SJCRH30 (cell line): ENCODE data around the gene IRS4. TPM values are rescaled to one million over a fixed set of nuclear protein-coding genes. Genes with fewer than 3 reads are reported as not detected.

ENCODE experiments used
- DNase-seq, 2 experiments: peaks; one replicate each; pipeline ENCODE4 v3.0.0-alpha.2; 2015 to 2020
- H3K27ac ChIP-seq: fragments of 250-450 bp; sonication (Bioruptor Pico); 2 replicates; pipeline ENCODE4 v1.5.1; 2020; ENCODE audit warnings: mild to moderate bottlenecking, moderate library complexity
- H3K27me3 ChIP-seq: fragments of 250-450 bp; sonication (Bioruptor Pico); 2 replicates; pipeline ENCODE4 v1.5.1; 2020; ENCODE audit warnings: mild to moderate bottlenecking, moderate library complexity
- H3K36me3 ChIP-seq: fragments of 250-450 bp; sonication (Bioruptor Pico); 2 replicates; pipeline ENCODE4 v1.5.1; 2020; ENCODE audit warnings: mild to moderate bottlenecking, moderate library complexity
- H3K4me1 ChIP-seq: fragments of 250-450 bp; sonication (Bioruptor Pico); 2 replicates; pipeline ENCODE4 v1.5.1; 2020; ENCODE audit warnings: mild to moderate bottlenecking, moderate library complexity
- H3K4me3 ChIP-seq: fragments of 250-450 bp; sonication (Bioruptor Pico); 2 replicates; pipeline ENCODE4 v1.5.1; 2020; ENCODE audit warnings: mild to moderate bottlenecking, moderate library complexity
- H3K9me3 ChIP-seq: fragments of 250-450 bp; sonication (Bioruptor Pico); replicated peaks from 2 replicates; pipeline ENCODE4 v1.5.1; 2020; ENCODE audit warnings: mild to moderate bottlenecking, moderate library complexity
- total RNA-seq: library from RNA; depleted of rRNA; stranded (reverse); fragments of >200 nt; shearing (Covaris generic); gene quantifications from 2 replicates; pipeline ENCODE4 v1.2.3, GENCODE V29; 2014

The IRS4 gene
- total RNA-seq, 1 experiment from 2014 or later: not detected

- Histone ChIP-seq H3K4me3 (no peak overlapping the region), H3K27me3 (no peaks in the 10 kb centered on the region), H3K36me3 (no peaks in the 10 kb centered on the region), H3K4me1 (no peaks in the 10 kb centered on the region), H3K9me3 (no peaks in the 10 kb centered on the region), H3K27ac (no peak overlapping the region)
- DNase-seq: no peak
Observed at GRCh38 chrX:108702530-108702929, 33.8 kb downstream of the IRS4 start.

DNA sequence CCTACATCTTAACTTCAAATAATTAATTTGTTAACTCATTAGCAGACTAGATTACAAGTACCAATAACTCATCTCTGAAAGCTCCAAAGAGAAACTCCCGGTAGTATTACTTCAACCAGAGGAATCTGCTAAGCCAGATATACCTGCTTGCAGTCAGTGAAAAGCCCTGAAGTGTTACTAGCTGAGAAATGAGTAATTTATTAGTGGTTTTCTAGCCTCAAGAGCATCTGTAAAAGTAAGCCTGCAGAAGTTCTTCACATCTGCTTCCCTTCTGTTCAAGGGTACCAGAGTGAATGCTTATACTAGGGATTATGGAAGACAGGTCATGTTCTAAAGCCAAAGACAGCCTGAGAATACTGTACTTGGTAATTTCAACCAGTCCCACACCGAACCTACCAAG, 34.7 kb downstream of the IRS4 start:
- Histone ChIP-seq H3K4me1 (no peaks in the 10 kb centered on the region), H3K27ac (no peak overlapping the region), H3K27me3 (no peaks in the 10 kb centered on the region), H3K36me3 (no peaks in the 10 kb centered on the region), H3K4me3 (no peak overlapping the region), H3K9me3 (no peaks in the 10 kb centered on the region)
- DNase-seq: no peak

- no peak overlapping the region for H3K4me3 ChIP-seq
- peak in 1 of 2 experiments; percentile 23 for DNase-seq
Observed at GRCh38 chrX:108699368-108699767, 37.0 kb downstream of the IRS4 start.

DNA sequence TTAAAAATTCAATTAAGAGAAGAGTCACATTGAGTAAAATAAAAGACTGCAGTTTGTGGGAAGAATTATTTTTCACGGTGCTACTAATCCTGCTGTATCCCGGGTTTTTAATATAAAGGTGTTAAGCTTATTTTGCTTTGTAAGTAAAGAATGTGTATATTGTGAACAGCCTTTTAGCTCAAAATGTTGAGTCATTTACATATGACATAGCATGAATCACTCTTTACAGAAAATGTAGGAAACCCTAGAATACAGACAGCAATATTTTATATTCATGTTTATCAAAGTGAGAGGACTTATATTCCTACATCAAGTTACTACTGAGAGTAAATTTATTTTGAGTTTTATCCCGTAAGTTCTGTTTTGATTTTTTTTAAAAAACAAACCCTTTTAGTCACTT, 39.7 kb downstream of the IRS4 start:
- Histone ChIP-seq H3K36me3 (no peaks in the 10 kb centered on the region), H3K4me3 (no peak overlapping the region), H3K4me1 (no peaks in the 10 kb centered on the region), H3K27me3 (no peaks in the 10 kb centered on the region), H3K9me3 (no peaks in the 10 kb centered on the region), H3K27ac (no peak overlapping the region)
- DNase-seq: no peak

More at GRCh38 chrX:108699368-108699767, 37.0 kb downstream of the IRS4 start:
- Histone ChIP-seq H3K27me3 (no peaks in the 10 kb centered on the region), H3K9me3 (no peaks in the 10 kb centered on the region), H3K4me1 (no peaks in the 10 kb centered on the region), H3K36me3 (no peaks in the 10 kb centered on the region), H3K27ac (no peak overlapping the region)
